SK-N-DZ (cell line): Measurements from ENCODE around the gene CD19.

Experiments used
- DNase-seq: peaks from one replicate; pipeline ENCODE4 v3.0.0-alpha.2; 2015; ENCODE audit warnings: low spot score

The CD19 gene

DNA sequence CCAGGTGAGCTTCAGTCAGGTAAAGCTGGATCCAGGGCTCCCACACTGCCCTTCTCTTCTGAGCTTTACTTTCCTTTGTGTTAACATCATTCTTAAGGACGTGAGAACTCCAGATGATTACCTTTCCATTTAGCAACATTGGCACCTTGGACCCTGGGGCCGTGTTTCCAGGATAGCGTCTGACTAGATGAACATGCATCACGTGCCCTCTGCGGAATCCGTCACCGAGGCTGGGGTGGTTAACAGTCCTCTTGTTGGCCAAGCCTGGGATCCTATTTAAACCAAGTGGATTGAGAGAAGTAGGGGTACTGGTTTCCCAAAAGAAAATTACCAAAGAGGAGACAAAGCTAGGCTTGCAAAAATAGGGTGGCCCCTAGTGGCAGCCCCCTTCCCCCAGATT is 49.2 kb downstream of the CD19 start:
- no peak for DNase-seq

DNA sequence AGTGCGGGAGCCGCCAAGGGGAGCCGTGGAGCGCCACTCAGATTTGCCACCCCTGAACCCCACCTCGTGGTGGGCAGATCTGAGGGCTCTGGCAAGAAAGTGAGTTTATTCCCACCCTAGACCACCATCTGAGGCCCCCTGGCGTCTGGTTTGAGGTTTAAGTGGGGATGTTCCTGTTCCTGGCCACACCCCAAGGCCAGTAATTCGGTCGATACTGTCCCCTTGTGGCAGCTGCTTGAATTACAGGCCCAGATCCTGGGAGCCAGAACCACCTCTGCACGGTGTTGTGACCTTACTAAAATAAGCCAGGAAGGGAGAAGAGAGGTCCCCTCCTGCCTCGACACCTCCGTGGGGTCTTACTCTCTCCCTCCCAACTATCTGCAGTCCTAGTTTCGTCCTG is 49.7 kb downstream of the CD19 start:
- no peak for DNase-seq

DNA sequence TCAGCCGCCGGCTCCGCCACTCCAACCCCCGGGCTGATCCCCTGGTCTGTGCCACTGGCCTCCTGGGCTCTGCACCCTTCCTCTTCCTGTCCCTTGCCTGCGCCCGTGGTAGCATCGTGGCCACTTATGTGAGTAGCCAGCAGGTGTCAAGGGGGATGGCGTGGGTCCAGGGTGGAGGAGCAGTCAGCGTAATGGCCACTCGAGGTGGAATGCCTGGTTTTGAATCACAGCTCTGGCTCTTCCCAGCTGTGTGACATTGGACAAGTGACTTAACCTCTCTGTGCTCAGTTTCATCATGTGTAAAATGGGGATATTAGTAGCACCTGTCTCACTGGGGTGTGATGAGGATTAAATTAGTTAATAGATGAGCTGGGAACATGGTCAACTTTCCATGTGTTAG is 50.6 kb downstream of the CD19 start:
- DNase-seq: no peak

DNA sequence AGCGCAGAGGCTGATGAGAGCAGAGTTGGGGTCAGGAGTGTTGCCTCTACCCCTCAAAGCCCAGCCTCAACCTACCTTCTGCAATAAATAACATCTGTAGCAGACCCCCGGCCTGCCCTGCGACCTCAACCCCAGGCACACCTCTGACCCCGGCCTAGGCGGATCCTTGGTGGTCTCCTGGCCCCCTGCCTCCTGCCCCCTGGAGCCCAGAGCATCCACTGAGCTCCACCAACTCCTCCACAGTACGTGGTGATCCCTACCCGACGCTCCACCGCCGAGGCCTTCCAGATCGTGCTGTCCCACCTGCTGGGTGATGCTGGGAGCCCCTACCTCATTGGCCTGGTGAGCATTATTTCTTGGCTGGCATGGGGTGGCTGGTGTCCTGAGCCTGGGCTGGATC is 51.2 kb downstream of the CD19 start:
- DNase-seq: no peak

DNA sequence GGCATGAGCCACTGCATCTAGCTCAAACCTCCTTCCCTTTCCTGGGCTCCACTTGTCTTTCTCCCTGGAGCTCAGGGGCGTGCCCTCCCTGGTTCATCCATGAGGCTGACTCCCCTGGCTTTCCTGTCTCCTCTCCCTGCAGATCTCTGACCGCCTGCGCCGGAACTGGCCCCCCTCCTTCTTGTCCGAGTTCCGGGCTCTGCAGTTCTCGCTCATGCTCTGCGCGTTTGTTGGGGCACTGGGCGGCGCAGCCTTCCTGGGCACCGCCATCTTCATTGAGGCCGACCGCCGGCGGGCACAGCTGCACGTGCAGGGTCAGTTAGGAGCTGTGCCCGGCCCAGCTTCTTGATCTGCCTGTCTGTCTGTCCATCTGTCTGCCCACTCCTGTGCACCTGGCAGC is 51.9 kb downstream of the CD19 start:
- DNase-seq: no peak

DNA sequence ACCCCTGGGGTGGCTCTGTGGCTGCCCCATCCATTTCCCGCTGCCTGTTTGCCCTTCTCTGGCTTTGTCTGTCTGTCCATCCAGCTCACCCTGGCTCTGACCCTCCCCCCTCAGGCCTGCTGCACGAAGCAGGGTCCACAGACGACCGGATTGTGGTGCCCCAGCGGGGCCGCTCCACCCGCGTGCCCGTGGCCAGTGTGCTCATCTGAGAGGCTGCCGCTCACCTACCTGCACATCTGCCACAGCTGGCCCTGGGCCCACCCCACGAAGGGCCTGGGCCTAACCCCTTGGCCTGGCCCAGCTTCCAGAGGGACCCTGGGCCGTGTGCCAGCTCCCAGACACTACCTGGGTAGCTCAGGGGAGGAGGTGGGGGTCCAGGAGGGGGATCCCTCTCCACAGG is 52.3 kb downstream of the CD19 start:
- DNase-seq: no peak

DNA sequence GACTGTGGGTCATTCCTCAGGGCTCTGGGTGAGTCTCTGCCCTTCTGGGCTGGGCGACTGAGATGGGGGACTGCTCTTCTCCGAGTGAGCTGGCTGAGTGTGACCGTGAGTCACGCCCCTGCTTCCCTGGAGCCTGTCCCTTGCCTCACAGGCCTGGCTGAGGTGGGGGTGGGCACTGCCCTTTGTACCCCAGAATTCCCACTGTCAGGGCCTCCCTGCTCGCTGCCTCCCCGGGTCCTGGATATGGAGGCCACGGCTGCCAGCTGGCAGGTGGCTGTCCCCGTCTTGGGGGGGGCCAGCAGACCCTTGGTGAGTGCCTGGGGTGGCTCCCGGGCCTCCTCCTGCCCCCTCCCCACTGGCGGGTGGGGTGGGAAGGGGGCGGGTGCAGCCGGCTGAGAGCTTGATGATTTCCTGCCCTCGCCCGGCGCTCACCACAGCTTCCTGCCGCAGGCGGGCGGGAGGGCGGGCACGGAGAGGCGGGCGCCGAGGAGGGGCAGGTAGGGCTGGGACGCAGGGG is 52.9 kb downstream of the CD19 start, which contains the start of gene LAT:
Gene LAT, plus strand, starts transcription at position 434 of the 517 bp plus-strand sequence. CDS start 366 bp downstream, outside the sequence.
- no peak for DNase-seq

DNA sequence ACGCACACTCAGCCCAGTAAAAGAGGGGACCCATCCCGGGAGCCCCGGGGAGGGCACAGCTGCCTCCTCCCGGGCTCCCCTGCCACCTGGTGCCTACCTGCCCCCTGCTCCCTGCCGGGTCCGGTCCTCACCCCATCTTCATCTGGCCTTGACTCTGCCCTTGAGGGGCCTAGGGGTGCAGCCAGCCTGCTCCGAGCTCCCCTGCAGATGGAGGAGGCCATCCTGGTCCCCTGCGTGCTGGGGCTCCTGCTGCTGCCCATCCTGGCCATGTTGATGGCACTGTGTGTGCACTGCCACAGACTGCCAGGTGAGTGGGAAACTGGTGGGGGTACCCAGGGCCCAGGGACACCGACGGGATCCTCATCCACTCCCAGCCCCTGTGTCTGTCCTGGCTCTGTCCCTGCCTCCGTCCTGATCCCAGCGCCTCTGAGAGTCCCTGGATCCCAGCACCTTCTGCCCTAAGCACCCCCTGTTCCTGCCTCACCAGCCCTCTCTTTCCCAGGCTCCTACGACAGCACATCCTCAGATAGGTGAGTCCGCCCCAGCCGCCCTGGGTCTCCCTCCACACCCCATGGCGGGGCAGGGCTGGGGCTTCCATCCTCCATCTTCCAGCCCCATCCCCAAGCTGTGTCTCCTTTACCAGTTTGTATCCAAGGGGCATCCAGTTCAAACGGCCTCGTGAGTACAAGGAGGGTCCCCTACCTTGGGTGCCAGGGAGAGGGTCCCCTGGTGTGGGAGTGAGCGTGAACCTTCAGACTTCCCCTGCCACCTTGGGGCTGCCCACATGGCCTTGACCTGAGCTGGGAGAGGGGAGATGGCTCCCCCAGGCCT is 53.7 kb downstream of the CD19 start:
- DNase-seq: no peak

DNA sequence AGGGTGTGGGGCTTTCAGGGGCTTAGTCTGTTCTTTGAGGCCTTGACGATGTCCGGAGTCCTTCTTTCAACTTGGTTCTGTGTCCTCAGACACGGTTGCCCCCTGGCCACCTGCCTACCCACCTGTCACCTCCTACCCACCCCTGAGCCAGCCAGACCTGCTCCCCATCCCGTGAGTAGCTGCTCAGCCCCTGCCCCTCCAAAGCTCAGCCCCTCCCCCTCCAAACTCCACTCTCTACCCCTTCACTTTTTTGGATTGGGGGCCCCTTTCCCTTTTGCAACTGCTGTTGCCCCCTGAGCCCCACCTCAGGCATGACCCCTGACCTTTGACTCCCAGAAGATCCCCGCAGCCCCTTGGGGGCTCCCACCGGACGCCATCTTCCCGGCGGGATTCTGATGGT is 54.3 kb downstream of the CD19 start:
- DNase-seq: no peak

DNA sequence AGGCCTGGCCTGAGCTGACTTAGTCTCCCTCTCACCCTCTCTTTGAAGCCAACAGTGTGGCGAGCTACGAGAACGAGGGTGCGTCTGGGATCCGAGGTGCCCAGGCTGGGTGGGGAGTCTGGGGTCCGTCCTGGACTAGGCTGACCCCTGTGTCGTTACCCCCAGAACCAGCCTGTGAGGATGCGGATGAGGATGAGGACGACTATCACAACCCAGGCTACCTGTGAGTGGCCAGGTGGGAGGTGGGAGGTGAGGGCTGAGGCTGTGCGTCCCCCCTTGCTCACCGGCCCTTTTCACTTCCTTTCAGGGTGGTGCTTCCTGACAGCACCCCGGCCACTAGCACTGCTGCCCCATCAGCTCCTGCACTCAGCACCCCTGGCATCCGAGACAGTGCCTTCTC is 54.7 kb downstream of the CD19 start:
- no peak for DNase-seq

DNA sequence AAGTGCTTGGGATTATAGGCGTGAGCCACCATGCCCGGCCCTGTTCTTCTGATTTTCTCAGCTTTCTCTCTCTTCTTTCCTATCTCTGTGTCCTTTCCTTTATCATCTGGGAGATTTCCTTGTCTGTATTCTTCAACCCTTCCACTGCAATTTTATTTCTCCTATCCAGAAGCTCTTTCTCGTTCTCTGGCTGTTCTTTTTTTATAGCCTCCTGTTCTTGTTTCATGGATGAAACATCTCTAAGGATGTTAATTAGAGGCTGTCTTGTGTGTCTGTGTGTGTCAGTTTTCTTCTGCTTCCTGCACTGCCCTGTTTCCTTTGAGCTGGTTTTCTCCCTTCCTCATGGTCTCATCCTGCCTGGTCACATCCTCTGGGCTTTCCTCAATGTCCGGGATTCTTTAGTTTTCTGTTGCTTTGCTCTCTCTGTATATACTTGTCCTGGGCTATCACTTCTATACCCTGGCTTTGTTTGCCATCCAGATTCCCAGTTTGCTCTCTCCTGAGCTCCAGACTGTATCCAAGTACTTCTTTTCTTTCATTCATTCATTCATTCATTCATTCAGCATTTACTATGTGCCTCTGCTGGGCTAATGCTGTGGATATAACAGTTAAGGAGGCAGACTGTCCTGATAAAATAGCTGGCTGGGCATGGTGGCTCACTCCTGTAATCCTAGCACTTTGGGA is 55.5 kb downstream of the CD19 start:
- no peak for DNase-seq
